ENCODE data around the gene FLNA. TPM values are rescaled to one million over a fixed set of nuclear protein-coding genes. Genes with fewer than 3 reads are reported as not detected.

FLNA gene
- total and polyA plus RNA-seq, 5 donors from 2014 or later: 219 to 1,918 (median 277) TPM

GRCh38 chrX:154383359-154384283 is 9.2 kb upstream of the FLNA start:
- ATAC-seq (ENCODE audit: low read depth in 2 of 2) (no peak), DNase-seq (no peak)
- H3K4me3 Mint-ChIP-seq: peak overlapping the region in 1 of 4 donors; percentile 93
- no peaks in the 10 kb centered on the region for H3K36me3 Mint-ChIP-seq
- peaks cover 0 to 2% (median 0%) of the 10 kb centered on the region in 7 donors for H3K9me3 Mint-ChIP-seq
- H3K4me1 Mint-ChIP-seq: peaks cover 0 to 12% (median under 1%) of the 10 kb centered on the region in 4 donors
- no peaks in the 10 kb centered on the region for H3K27me3 Mint-ChIP-seq
- Histone ChIP-seq H3K9me3 (ENCODE audit: control insufficient read depth in 2 of 2, low read length in 2 of 2) (no peaks in the 10 kb centered on the region), H3K36me3 (ENCODE audit: control insufficient read depth, insufficient read depth, low read length) (peaks cover 4% of the 10 kb centered on the region), H3K4me3 (ENCODE audit: low read depth, low read length) (no peak overlapping the region), H3K4me1 (ENCODE audit: control insufficient read depth, insufficient read depth, low read length, poor library complexity, severe bottlenecking) (peaks cover 10% of the 10 kb centered on the region), H3K27me3 (ENCODE audit: control insufficient read depth, insufficient read depth, low read length) (no peaks in the 10 kb centered on the region), H3K27ac (ENCODE audit: insufficient read depth, low read length, poor library complexity, severe bottlenecking) (no peak overlapping the region)
- no peak overlapping the region for H3K27ac Mint-ChIP-seq

- no peaks in the 10 kb centered on the region for H3K27me3 Mint-ChIP-seq
- H3K4me3 Mint-ChIP-seq: peak overlapping the region in 2 of 4 donors; percentile 73 to 93
Observed at GRCh38 chrX:154382483-154383069, 8.1 kb upstream of the FLNA start.

GRCh38 chrX:154381271-154381670 is 6.8 kb upstream of the FLNA start:
- peak overlapping the region in 1 of 3 donors; percentile 91 for H3K27ac Mint-ChIP-seq
- H3K4me3 Mint-ChIP-seq: peak overlapping the region in 1 of 4 donors; percentile 93
- peaks cover 0 to 3% (median 0%) of the 10 kb centered on the region in 7 donors for H3K9me3 Mint-ChIP-seq
- peaks cover 0 to 23% (median under 1%) of the 10 kb centered on the region in 4 donors for H3K4me1 Mint-ChIP-seq
- DNase-seq (no peak), ATAC-seq (ENCODE audit: low read depth in 2 of 2) (no peak)
- Histone ChIP-seq H3K4me1 (ENCODE audit: control insufficient read depth, insufficient read depth, low read length, poor library complexity, severe bottlenecking) (peaks cover 25% of the 10 kb centered on the region), H3K36me3 (ENCODE audit: control insufficient read depth, insufficient read depth, low read length) (peaks cover 4% of the 10 kb centered on the region), H3K27me3 (ENCODE audit: control insufficient read depth, insufficient read depth, low read length) (no peaks in the 10 kb centered on the region), H3K4me3 (ENCODE audit: low read depth, low read length) (no peak overlapping the region), H3K9me3 (ENCODE audit: control insufficient read depth in 2 of 2, low read length in 2 of 2) (no peaks in the 10 kb centered on the region), H3K27ac (ENCODE audit: insufficient read depth, low read length, poor library complexity, severe bottlenecking) (no peak overlapping the region)
- no peaks in the 10 kb centered on the region for H3K36me3 Mint-ChIP-seq
- no peaks in the 10 kb centered on the region for H3K27me3 Mint-ChIP-seq

More at GRCh38 chrX:154382483-154383069, 8.1 kb upstream of the FLNA start:
- Histone ChIP-seq H3K27ac (ENCODE audit: insufficient read depth, low read length, poor library complexity, severe bottlenecking) (no peak overlapping the region), H3K27me3 (ENCODE audit: control insufficient read depth, insufficient read depth, low read length) (no peaks in the 10 kb centered on the region), H3K36me3 (ENCODE audit: control insufficient read depth, insufficient read depth, low read length) (peaks cover 4% of the 10 kb centered on the region), H3K4me1 (ENCODE audit: control insufficient read depth, insufficient read depth, low read length, poor library complexity, severe bottlenecking) (peaks cover 18% of the 10 kb centered on the region), H3K9me3 (ENCODE audit: control insufficient read depth in 2 of 2, low read length in 2 of 2) (no peaks in the 10 kb centered on the region), H3K4me3 (ENCODE audit: low read depth, low read length) (no peak overlapping the region)
- ATAC-seq (ENCODE audit: low read depth in 2 of 2): no peak
- H3K27ac Mint-ChIP-seq: no peak overlapping the region
- H3K36me3 Mint-ChIP-seq: no peaks in the 10 kb centered on the region
- no peak for DNase-seq
- H3K4me1 Mint-ChIP-seq: peaks cover 0 to 14% (median under 1%) of the 10 kb centered on the region in 4 donors
- peaks cover 0 to 2% (median 0%) of the 10 kb centered on the region in 7 donors for H3K9me3 Mint-ChIP-seq

GRCh38 chrX:154380787-154381186 is 6.4 kb upstream of the FLNA start:
- DNase-seq (no peak), ATAC-seq (ENCODE audit: low read depth in 2 of 2) (no peak)
- H3K4me1 ChIP-seq (ENCODE audit: control insufficient read depth, insufficient read depth, low read length, poor library complexity, severe bottlenecking): peaks cover 25% of the 10 kb centered on the region
- Mint-ChIP-seq H3K27ac (peak overlapping the region; percentile 85 to 92 (median 91)), H3K4me1 (peaks cover 0 to 24% (median under 1%) of the 10 kb centered on the region in 4 donors), H3K27me3 (no peaks in the 10 kb centered on the region), H3K36me3 (no peaks in the 10 kb centered on the region), H3K4me3 (peak overlapping the region; percentile 83 to 98 (median 91)), H3K9me3 (peaks cover 0 to 3% (median 0%) of the 10 kb centered on the region in 7 donors)
- H3K27ac ChIP-seq (ENCODE audit: insufficient read depth, low read length, poor library complexity, severe bottlenecking): peak overlapping the region; percentile 98
- peaks cover 4% of the 10 kb centered on the region for H3K36me3 ChIP-seq (ENCODE audit: control insufficient read depth, insufficient read depth, low read length)
- H3K4me3 ChIP-seq (ENCODE audit: low read depth, low read length): no peak overlapping the region
- no peaks in the 10 kb centered on the region for H3K9me3 ChIP-seq (ENCODE audit: control insufficient read depth in 2 of 2, low read length in 2 of 2)
- H3K27me3 ChIP-seq (ENCODE audit: control insufficient read depth, insufficient read depth, low read length): no peaks in the 10 kb centered on the region

- peaks cover 25% of the 10 kb centered on the region for H3K4me1 ChIP-seq (ENCODE audit: control insufficient read depth, insufficient read depth, low read length, poor library complexity, severe bottlenecking)
- Mint-ChIP-seq H3K4me3 (peak overlapping the region; percentile 83 to 93 (median 88)), H3K36me3 (no peaks in the 10 kb centered on the region), H3K27me3 (no peaks in the 10 kb centered on the region), H3K27ac (peak overlapping the region; percentile 61 to 91 (median 90)), H3K9me3 (peaks cover 0 to 3% (median 0%) of the 10 kb centered on the region in 7 donors), H3K4me1 (peaks cover 0 to 24% (median under 1%) of the 10 kb centered on the region in 4 donors)
- peak overlapping the region; percentile 68 for H3K4me3 ChIP-seq (ENCODE audit: low read depth, low read length)
- DNase-seq (no peak), ATAC-seq (ENCODE audit: low read depth in 2 of 2) (no peak)
- H3K27me3 ChIP-seq (ENCODE audit: control insufficient read depth, insufficient read depth, low read length): no peaks in the 10 kb centered on the region
- no peaks in the 10 kb centered on the region for H3K9me3 ChIP-seq (ENCODE audit: control insufficient read depth in 2 of 2, low read length in 2 of 2)
- H3K27ac ChIP-seq (ENCODE audit: insufficient read depth, low read length, poor library complexity, severe bottlenecking): peak overlapping the region; percentile 98
- H3K36me3 ChIP-seq (ENCODE audit: control insufficient read depth, insufficient read depth, low read length): peaks cover 4% of the 10 kb centered on the region
Observed at GRCh38 chrX:154380153-154380552, 5.7 kb upstream of the FLNA start.

- Mint-ChIP-seq H3K4me3 (peak overlapping the region; percentile 83 to 93 (median 88)), H3K27me3 (no peaks in the 10 kb centered on the region), H3K9me3 (peaks cover 0 to 2% (median 0%) of the 10 kb centered on the region in 7 donors), H3K36me3 (no peaks in the 10 kb centered on the region), H3K4me1 (peaks cover 0 to 24% (median under 1%) of the 10 kb centered on the region in 4 donors), H3K27ac (peak overlapping the region in 2 of 3 donors; percentile 90 to 91)
- ATAC-seq (ENCODE audit: low read depth in 2 of 2) (no peak), DNase-seq (no peak)
- Histone ChIP-seq H3K27ac (ENCODE audit: insufficient read depth, low read length, poor library complexity, severe bottlenecking) (peak overlapping the region; percentile 98), H3K4me1 (ENCODE audit: control insufficient read depth, insufficient read depth, low read length, poor library complexity, severe bottlenecking) (peaks cover 28% of the 10 kb centered on the region), H3K4me3 (ENCODE audit: low read depth, low read length) (peak overlapping the region; percentile 68), H3K9me3 (ENCODE audit: control insufficient read depth in 2 of 2, low read length in 2 of 2) (no peaks in the 10 kb centered on the region), H3K27me3 (ENCODE audit: control insufficient read depth, insufficient read depth, low read length) (no peaks in the 10 kb centered on the region), H3K36me3 (ENCODE audit: control insufficient read depth, insufficient read depth, low read length) (peaks cover 4% of the 10 kb centered on the region)
Observed at GRCh38 chrX:154379569-154379951, 5.1 kb upstream of the FLNA start.

- peak within 1 kb of the TSS; percentile 87 to 91 (median 90) for H3K27ac Mint-ChIP-seq
- Histone ChIP-seq H3K27me3 (ENCODE audit: control insufficient read depth, insufficient read depth, low read length) (no peaks in the 10 kb centered on the region), H3K27ac (ENCODE audit: insufficient read depth, low read length, poor library complexity, severe bottlenecking) (peak within 1 kb of the TSS; percentile 98), H3K36me3 (ENCODE audit: control insufficient read depth, insufficient read depth, low read length) (peaks cover 4% of the 10 kb centered on the region), H3K4me1 (ENCODE audit: control insufficient read depth, insufficient read depth, low read length, poor library complexity, severe bottlenecking) (peaks cover 31% of the 10 kb centered on the region), H3K9me3 (ENCODE audit: control insufficient read depth in 2 of 2, low read length in 2 of 2) (no peaks in the 10 kb centered on the region), H3K4me3 (ENCODE audit: low read depth, low read length) (peak within 1 kb of the TSS; percentile 68)
- peaks cover 0 to 24% (median under 1%) of the 10 kb centered on the region in 4 donors for H3K4me1 Mint-ChIP-seq
- no peaks in the 10 kb centered on the region for H3K36me3 Mint-ChIP-seq
- no peaks in the 10 kb centered on the region for H3K27me3 Mint-ChIP-seq
- DNase-seq (peak; percentile 95 to 98 (median 96)), ATAC-seq (ENCODE audit: low read depth in 2 of 2) (peak; percentile 84)
- H3K4me3 Mint-ChIP-seq: peak within 1 kb of the TSS; percentile 83 to 93 (median 88)
- peaks cover 0 to 2% (median 0%) of the 10 kb centered on the region in 7 donors for H3K9me3 Mint-ChIP-seq
Observed at GRCh38 chrX:154378799-154379568, 4.5 kb upstream of the FLNA start, which contains the start of gene EMD. TSS of gene EMD (plus strand) at chrX:154379295. CDS start at chrX:154379485, 190 bp downstream.

Data from CD4-positive, CD25-positive, alpha-beta regulatory T cell (primary cell).